ENCODE results near the gene GRK1.
A peak's percentile ranks its signal among the peaks of the same experiment; 100 is the strongest.

GRK1 gene

DNA sequence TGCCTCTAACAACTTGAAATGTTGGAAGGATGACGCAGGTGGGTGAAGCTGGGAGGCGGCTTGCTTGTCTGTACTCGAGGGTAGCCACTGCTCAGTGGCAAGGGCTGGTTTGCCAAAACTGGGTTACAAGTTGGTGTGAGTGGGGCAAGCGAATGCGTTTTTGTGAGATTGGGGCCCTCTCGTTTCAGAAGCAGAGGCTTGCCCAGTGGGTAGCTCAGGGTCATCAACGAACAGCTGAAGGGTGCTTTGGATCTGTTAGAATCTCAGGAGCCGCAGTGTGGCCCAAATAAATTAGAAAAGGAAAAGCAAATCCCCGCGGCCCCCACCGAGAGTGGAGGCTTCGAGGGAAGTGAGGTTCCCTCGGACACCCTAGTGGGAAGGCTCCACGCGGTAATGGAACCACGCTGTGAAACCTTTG, 16.3 kb upstream of the GRK1 start:
- DNase-seq, result no peak

DNA sequence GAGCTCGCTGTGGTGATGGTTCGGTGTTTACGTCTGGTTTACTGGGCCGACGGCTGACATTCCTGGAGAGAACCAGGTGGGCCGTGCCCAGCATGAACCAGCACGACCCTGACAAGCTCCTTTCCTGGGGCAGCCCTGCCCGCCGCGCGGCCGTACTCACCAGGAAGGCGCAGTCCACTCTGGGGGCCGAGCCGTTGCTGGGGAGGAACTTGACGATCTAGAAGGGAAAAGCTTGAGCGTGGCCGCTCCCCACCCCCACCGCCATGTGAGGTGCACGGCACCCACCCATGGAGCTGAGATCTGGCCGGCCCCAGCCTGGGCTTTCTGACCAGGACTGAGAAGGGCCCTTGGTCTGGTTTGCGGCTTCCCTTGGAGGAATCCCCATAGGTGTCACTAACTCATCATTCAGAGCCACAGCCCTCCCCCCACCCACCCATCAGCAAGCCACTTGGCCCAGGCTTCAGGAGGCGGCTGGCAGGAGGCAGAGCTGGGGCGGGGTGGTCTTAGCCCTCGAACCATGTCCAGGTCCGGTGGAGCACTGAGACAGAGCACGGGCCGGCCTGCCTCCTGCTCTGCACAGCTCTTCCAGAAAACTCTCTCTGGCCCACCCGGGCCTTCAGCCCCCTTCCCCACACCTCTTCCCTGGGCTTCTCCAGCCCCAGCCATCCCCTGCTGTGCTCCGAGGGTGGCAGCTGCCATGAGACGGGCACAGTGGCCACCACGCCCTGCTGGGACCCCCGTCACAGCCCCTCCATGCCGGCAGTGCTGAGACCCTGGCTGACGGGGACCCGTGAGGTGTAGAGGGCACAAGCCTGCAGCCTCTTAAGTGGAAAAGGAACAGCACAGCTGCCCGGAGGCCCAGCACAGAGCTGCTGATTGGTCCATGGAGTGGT, 15.3 kb upstream of the GRK1 start:
- DNase-seq, result no peak

GRCh38 chr13:113652404-113653263, 14.4 kb upstream of the GRK1 start:
- DNase-seq, result no peak

GRCh38 chr13:113653264-113654174, 13.5 kb upstream of the GRK1 start:
- no peak for DNase-seq

- DNase-seq, result no peak
Measured at GRCh38 chr13:113654175-113654560, 12.9 kb upstream of the GRK1 start.

DNA sequence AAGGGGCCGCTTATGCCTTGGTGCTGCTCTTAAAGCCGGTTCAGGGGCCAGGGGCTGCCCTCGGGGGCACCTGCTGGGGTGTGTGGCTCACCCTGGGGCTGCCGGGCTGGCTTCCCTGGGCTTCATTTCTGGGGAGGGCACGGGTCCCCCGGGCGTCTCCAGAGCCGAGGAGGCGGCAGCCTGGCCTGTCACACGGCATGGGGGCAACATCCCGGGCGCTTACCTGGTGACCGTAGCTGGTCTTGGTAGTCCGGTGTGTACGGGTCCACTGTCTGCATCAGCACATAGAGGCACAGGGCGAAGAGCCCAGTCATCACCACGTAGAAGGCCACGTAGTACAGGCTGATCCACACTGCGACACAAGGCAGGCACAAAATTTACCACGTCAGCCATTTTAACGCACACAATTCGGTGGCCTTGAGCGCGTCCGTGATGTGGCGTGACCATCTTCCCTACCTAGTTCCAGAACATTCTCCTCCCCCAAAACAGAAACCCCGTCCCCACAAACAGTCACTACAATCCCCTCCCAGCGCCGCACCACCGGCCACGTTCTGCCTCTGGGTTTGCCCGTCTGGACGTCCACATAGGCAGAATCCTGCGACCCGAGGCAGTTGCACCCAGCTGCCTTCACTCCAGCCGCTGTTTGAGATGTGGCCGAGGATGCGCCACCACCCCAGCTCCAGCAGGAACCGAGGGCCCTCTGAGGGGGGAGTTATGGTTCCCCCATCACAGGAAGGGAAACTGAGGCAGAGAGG, 12.3 kb upstream of the GRK1 start:
- no peak for DNase-seq

DNA sequence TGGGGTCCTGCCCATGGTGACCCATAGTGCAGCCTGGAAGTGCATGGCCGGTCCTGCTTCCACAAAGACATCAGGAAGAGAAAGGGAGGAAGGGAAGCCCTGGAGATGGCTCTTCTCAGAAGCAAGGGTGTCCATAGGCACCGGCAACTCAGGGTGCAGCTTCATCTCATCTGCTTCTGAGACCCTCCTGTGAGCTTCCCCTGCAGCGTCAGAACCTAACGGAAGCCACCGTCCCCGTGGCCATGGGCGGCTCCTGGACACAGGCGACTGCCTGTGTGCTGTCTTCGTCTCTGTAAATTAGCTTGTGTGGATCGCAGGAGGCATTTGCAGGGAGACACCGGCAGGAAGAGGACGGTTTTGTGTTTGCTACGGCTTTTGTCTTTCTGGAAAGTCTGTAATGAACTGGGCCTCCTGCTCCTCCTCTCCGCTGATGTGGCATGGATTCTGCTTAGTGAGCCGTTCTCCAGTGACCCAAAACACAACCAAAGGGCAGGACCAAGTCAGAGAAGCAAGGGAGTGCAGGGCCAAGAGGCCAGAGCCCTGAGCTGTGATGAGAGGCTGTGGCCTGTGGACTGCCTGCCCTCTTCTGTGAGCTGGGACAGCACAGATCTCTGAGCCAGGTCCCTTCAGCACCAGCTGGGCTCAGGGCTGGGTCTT, 11.5 kb upstream of the GRK1 start:
- no peak for DNase-seq

GRCh38 chr13:113656003-113656588, 10.9 kb upstream of the GRK1 start:
- no peak for DNase-seq

DNA sequence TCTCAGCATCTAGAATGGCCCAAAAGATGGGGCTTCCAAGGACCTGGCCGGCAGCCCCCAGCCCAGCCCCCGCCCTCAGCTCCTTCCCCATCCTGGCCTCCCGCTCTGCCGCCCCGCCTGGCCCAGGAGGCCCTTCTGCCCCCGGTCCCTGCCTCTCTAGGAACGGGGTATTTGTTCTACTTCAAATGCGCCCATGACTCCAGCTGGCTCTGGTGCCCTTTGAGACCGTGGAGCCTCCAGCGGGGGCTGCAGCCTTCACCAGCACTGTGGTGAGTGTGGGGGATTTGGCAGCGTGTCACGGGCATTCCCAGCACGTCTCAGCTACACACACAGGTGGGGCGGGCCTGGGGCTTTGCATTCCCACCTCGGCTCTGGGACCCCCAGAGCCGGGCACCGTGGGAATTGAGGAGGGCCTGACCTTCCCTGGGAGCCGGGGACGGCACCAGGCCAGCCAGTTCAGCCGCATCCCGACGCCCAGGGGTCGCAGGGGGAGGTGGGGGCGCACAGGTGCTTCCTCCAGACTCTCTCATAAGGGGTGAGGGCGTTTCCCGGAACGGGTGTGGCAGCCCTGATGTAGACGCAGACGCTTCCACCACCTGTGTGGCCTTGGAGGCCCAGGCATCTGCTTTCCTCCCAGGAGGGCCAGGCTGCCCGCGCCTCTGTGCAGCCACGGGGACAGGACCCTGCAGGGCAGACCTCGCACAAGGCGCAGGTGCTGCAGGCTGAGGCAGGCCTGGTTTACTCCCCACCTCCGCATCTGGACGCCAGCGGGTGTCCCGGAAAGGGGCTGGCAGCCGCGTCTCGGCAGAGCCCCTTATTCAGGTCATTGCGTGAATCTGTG, 10.0 kb upstream of the GRK1 start:
- DNase-seq, result no peak

DNA sequence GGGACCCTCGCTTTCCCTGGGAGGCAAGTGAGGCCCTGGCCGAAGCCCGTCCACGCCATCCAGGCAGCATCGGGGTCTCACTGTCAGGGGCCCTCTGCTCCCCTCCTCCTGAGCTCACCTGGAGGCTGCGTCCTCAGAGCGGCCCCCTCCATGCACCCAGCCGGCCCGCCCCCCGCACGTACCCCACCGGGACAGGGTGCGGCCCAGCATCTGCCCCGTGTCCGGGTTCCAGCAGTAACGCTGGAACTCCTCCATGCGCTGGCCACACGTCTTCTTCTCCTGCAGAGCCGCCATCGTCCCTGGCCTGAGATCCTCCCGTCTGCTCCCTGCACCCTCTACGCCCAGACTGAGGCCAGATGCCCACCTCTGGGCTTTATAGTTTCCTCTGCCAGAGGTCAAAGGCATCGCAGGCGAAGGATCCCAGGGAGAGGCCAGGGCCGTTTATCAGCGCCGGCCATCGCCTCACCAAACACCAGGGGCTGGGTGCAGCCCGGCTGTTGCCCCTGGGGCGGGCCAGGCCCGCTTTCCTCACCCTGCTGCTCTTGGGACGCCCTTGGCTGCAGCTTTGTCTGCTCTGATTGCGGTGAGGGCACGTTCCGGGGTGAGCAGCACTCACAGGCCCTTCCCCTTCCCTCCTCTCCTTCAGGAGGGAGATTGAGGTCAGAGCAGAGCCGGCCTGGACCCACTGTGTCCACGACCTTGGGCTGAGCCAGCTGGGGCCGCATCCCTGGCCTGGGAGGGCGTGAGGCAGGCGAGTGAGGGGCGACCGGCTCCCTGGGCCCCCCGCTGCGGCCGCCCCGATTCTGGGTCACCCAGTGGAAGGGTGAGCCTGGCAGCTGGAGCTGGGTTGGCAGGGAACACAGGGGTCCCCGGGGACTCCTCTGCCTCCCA, 8.9 kb upstream of the GRK1 start, which contains the start of gene ATP4B:
Gene ATP4B, minus strand, starts transcription at position 348 of the 891 bp plus-strand sequence. Its CDS starts 54 bp downstream, at position 294.
- no peak for DNase-seq

- no peak for DNase-seq
Measured at GRCh38 chr13:113658836-113659235, 8.2 kb upstream of the GRK1 start.

DNA sequence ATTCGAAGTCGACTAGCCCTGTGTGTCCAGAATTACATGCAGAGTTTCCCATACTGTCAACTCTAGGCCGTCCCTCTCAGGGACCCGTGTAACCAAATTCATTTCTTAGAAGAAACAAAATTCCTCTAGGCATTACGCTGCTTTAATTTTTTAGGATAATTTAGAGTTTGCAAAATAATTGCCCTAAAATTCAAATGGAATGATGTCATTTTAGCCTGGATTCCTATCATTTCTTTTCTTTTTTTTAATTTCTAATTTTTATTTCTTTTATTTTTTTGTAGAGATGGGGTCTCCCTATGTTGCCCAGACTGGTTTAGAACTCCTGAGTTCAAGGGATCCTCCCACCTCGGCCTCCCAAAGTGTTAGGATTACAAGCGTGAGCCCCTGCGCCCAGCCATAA, 7.7 kb upstream of the GRK1 start:
- DNase-seq, result no peak

- DNase-seq, result no peak
Measured at GRCh38 chr13:113660066-113660465, 7.0 kb upstream of the GRK1 start.

- no peak for DNase-seq
Measured at GRCh38 chr13:113661509-113661908, 5.5 kb upstream of the GRK1 start.

DNA sequence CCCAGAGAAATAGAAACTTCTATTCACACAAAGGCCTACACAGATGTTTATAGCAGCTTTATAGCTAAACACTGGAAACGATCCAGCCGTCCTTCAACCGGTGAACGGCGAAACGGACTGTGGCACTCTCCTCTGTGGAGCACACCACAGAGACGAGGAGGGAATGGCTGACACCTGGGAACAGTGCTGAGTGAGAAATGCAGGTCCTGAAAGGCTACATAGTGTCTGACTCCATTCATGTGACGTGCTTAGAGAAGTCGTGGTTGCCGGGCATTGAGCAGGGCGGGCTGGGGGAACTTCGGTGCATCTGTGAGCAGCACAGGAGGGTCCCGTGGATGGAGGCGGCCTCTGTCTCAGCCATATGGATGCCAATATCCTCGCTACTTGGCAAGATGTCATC, 3.1 kb upstream of the GRK1 start:
- no peak for DNase-seq

DNA sequence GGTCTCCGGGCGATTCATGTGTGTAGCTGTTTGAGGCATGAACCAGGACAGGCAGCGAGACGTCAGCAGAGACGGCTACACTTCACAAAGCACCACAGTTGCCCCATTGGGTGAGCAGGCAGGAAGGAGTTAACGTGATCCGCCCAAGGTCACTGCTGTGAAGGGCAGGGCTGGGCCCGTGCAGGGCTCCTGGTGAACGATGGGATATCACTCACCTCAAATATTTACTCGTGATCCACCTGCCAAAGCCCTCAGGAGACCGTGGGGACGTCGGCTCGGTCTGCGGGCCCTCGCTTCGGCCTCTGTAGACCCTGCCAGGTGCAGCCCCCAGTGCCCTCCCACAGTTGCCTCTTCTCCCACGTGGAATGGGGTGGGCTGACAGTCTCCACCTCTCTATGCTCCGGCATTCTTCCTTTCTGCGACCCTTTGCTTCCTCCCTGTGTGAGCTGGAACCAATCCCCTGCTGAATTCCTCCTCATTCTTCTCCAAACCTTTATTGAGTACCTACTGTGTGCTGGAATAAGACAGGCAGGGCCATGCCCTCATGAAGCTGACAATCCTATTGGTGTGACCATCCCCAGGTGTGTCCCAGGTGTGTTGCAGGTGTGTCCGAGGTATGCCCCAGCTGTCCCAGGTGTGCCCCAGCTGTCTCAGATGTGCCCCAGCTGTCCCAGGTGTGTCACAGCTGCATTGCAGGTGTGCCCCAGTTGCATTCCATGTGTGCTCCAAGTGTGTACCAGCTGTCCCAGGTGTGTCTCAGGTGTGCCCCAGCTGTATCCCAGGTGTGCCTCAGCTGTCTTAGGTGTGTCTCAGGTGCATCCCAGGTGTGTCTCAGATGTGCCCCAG, 2.0 kb upstream of the GRK1 start:
- peak in 1 of 4 experiments; percentile 17 for DNase-seq

- peak in 1 of 4 experiments; percentile 24 for DNase-seq
Measured at GRCh38 chr13:113665597-113666328, 1.3 kb upstream of the GRK1 start.
